ENCODE data around the gene CHFR.
"Not testable (repeated sequence)": the region's sequence is repeated elsewhere in the genome, so short reads cannot be mapped to it uniquely, and the experiment has no call there.

CHFR gene, protein sequence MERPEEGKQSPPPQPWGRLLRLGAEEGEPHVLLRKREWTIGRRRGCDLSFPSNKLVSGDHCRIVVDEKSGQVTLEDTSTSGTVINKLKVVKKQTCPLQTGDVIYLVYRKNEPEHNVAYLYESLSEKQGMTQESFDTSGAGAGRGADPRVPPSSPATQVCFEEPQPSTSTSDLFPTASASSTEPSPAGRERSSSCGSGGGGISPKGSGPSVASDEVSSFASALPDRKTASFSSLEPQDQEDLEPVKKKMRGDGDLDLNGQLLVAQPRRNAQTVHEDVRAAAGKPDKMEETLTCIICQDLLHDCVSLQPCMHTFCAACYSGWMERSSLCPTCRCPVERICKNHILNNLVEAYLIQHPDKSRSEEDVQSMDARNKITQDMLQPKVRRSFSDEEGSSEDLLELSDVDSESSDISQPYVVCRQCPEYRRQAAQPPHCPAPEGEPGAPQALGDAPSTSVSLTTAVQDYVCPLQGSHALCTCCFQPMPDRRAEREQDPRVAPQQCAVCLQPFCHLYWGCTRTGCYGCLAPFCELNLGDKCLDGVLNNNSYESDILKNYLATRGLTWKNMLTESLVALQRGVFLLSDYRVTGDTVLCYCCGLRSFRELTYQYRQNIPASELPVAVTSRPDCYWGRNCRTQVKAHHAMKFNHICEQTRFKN

DNA sequence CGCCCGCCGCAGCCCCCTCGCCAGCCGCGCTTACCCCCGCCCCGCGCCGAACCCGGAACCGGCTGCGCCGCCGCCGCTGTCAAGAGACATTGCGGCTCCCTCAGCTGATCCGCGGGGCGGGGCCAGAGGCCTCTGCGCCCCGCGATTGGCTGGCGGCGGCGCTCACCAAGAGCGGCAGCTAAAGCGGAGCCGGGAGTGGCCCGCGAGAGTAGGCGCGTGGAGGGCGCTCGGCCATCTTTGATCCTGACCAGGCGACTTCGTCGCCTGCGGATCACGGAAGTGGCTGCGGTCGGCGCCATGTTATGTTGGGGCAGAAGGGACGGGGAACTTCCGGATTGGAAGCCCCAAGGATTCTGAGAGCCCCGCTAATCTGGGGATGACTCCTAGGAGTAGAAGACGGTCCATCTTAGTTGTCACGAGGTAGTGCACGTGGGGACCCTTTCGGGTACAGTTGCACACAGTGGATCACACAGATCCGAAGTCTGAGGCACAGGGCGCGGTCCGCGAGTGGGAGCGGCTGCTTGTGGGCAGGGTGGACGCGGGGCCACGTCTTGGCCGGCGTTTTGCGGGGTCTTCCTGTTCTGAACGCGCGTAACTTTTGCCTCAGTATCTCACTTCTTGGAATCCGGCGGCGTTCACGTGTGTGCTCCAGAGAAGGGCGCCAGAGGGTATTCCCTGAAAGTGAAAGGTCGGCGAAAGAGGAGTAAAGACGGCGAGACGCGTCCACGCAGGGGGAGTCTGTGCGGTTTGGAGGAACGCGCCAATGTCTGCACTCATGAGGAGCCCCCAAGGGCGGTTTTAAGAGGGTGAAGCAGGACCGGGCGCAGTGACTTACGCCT, at the start of gene CHFR:
CHFR (minus strand) TSS at position 93 of the 839 bp plus-strand sequence. CDS start 277 bp downstream, outside the sequence.
- peak; percentile 98 for DNase-seq

DNA sequence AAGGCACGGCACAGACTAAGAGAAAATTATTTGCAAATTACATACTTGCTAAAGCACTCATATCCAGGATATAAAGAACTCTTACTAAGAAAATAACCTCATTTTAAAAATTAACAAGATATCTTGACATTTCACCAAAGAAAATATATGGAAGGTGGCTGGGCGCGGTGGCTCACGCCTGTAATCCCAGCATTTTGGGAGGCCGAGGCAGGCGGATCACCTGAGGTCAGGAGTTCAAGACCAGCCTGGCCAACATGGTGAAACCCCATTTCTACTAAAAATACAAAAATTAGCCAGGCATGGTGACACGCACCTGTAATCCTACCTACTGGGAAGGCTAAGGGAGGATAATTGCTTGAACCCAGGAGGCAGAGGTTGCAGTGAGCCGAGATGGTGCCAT, 49.5 kb upstream of the CHFR start:
- not testable (repeated sequence) for DNase-seq

DNA sequence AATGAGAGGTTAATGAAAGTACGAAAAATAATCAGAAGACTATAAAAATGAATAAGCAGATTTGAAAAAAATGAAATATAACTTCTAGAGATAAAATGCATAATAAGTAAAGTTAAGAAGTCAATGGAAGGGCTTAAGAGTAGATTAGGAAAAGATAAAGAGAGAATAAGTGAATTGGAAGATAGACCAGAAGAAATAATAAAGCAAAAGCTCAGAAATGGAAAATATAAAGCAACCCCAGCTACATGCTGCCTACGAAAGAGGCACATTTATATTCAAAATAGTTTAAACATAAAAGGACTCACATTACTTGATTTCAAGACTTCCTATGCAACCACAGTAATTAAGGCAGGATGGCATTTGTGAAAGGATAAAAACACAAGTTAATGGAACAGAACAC, 48.8 kb upstream of the CHFR start:
- DNase-seq: no peak

DNA sequence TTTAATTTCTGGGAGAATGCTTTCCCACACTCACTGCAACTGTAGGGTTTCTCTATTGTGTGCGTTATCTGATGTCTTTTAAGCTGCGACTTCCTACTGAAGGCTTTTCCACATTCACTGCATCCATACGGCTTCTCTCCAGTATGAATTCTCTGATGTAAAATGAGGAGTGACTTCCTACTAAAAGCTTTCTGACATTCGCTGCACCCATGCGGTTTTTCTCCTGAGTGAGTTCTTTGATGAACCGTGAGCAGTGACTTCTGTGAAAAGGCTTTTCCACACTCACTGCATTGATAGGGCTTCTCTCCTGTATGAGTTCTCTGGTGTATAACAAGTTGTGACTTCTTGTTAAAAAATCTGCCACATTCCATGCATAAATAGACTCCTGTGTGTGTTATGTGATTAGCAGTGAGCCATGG, 39.0 kb upstream of the CHFR start:
- DNase-seq: no peak

DNA sequence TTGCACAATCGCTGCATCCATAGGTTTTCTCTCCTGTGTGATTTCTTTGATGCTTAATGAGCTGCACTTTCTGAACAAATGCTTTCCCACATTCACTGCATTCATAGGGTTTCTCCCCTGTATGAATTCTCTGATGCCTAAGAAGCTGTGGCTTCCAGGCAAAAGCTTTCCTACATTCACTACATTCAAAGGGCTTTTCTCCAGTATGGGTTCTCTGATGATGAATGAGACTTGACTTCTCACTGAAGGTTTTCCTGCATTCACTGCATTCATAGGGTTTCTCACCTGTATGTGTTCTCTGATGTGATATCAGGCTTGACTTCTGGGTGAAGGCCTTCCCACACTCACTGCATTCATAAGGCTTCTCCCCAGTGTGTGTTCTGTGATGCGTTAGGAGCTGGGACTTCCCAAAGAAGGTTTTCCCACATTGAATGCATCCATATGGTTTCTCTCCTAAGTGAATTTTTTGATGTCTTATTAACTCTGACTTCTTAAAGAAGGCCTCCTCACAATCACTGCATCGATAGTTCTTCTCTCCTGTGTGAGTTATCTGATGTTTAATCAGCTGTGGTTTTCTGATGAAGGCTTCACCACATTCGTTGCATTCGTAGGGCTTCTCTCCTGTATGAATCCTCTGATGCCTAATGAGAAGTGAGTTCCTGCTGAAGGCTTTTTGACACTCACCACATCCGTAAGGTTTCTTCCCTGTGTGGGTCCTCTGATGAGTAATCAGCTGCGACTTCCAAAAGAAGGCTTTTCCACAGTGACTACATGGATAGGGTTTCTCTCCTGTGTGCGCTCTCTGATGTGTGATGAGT, 38.4 kb upstream of the CHFR start:
- no peak for DNase-seq

DNA sequence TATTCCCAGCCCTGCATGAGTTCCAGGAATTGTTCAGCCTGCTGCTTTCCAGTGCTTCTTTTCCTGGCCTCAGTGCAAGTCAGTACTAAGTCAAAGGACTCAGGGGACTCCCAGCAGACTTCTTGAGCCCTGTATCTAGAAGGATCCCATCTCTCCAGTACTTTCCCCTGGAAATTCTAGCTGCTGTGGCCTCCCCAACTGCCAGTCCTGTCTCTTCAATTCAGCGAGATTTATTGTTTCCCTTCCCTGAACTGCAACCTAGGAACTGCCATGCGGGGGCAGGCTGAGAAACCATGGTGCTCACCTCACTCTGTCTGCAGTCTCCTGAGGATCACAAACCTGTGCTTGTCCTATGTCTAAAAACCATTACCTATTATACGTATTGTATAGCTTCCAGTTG, 37.0 kb upstream of the CHFR start:
- DNase-seq: no peak

DNA sequence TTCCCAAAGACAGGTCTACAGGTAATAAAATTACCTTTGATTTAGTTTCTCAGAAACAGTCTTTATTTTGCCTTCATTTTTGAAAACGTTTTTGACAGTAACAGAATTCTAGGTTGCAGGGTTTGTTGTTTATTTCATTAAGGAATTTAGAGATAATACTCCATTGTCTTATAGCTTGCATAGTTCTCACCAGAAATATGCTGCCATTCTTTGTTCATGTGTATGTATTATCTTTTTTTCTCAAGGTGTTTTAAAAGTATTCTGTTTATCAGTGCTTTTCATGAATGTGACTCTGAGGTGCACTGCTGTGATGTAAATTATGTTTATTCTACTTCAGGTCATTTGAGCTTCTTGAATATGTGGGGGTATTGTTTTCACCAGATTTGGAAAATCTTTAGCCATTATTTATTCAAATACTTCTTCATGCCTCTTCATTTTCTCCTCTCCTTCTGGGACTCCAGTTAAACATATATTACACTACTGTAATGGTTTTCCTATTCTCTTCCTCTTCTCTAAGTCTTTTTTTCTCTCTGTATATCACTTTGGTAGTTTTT, 36.0 kb upstream of the CHFR start:
- DNase-seq: no peak

DNA sequence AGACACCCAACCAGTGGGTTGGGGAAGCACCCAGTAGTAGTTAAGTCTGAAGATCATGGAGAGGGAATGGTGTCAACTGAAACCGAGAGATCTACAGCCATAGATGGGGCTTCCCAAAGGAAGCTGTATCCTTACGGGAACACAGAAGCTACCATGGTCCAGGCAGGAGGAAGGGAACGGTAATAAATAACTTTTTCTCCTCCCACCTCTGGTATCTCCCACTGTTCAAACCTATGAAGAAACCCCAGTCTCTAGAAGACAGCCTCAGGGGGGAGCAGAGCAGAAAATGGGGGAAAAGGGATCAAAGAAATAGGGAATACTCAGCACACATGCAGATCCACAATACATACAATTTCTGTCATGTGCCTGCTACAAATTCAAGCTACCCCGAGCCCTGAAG, 35.3 kb upstream of the CHFR start:
- DNase-seq: no peak

DNA sequence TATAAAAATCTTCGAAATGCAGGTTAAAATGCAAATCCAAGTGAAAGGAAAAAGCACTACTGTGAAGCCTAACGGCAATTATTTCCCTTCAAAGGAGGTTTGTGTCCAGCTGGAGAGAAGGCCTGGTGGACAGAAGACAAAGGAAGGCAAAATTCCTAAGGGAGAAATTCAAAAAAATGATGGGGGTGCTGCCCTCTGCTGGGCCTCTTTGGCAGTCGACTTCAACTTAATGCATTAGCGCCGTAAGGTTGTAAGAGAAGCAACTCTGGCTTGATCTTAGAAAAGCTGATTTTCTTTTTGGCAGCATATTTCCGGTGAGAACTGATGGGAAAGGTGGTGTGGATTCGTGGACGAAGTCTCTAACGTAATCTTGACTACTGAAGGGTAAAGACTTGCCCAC, 34.3 kb upstream of the CHFR start:
- DNase-seq: no peak

DNA sequence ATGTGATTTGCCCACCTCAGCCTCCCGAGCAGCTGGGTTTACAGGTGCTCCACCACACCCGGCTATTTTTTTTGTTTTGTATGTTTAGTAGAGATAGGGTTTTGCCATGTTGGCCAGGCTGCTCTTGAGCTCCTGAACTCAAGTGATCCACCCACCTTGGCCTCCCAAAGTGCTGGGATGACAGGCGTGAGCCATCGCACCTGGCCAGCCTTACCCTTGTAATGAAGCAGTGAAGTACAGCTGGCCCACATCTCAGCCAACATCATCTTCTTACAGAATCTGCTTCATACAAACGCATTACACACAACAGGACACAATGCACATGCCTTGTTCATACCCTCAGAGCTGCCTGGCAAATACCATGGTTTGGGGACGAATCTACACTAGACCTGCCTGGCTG, 31.3 kb upstream of the CHFR start:
- DNase-seq: no peak

DNA sequence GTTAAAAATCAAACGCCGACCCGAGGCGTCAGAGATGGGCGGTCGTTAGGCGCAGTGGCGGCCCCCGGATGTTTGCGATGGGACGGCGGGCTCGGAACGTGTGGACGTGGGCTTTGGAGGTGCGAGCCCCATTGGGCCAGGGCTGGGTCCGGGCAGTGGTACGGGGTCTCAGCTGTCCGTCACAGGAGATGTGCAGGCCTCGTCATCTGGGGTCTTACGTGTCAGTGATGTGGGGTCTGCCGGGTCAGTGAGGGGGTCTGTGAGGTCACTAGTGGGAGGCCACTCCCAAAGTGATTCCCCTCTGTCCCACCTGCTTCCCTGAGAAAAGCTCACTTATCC, 21.6 kb upstream of the CHFR start:
- no peak for DNase-seq

DNA sequence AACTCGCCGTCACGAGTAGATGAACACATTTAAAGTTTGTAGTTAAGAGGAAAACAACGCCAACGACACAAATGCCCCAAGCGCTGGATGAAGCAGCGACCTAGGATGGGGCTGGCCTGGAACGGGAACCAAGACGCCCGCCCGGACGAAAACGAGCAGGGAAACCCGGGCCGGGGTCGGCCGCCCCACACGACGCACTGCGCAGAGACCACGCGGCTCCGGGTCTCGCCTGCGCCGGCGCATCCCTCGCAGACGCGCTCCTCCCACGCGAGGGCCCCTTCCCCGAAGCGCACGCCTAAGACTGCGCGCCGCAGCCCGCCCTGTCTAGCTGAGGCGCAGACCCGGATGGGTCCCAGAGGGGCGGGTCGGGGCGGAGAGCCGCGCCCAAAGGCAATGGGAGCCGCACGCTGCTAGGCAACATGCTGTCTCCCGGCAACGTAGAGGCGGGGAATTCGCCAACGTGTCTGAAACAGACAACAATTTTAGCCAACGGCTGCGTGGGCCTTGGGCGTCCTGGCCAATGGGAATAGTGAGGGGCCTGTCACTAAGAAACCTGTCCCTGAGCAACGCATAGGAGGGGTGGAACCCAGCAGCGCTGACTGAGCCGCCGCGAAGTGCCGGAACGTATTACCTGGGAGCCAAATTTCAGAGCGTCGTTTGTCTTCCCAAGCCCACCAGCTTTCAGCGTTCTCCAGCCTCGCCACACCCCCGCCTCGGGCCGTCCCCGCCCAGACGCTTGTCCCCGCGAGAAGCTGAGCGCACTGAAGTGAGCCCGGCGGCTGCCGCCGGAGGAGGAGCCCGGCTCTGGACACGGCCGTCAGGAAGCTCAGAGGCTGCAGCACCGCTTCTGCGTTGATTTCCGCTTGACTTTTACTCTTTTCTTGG, 21.0 kb upstream of the CHFR start:
- DNase-seq: no peak

DNA sequence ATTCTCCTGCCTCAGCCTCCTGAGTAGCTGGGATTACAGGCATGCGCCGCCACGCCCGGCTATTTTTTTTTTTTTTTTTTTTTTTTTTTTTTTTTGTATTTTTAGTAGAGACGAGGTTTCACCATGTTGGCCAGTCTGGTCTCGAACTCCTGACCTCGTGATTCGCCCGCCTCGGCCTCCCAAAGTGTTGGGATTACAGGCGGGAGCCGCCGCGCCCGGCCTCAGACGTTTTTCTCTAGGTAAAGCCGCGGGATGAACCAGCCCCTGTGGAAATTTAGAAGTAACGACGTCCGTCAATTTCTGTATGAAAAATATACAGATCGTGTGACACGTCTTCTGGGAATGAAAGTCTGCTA, 20.4 kb upstream of the CHFR start:
- not testable (repeated sequence) for DNase-seq

DNA sequence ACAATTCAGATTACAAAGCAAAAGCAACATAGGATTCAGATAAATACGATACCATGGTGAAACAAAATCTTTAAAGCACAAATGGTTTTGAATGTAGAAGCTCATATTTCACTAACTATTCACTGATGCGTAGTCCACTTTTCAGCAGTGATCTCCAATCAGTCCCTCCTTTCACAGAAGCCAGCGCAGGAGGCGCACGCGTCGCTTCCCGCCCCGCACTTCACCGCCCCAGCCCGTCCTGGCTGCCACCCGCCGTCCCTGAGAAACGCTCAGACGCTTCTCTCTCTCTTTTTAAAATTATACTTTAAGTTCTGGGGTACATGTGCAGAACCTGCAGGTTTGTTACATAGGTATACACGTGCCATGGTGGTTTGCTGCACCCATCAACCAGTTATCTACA, 19.8 kb upstream of the CHFR start:
- no peak for DNase-seq

DNA sequence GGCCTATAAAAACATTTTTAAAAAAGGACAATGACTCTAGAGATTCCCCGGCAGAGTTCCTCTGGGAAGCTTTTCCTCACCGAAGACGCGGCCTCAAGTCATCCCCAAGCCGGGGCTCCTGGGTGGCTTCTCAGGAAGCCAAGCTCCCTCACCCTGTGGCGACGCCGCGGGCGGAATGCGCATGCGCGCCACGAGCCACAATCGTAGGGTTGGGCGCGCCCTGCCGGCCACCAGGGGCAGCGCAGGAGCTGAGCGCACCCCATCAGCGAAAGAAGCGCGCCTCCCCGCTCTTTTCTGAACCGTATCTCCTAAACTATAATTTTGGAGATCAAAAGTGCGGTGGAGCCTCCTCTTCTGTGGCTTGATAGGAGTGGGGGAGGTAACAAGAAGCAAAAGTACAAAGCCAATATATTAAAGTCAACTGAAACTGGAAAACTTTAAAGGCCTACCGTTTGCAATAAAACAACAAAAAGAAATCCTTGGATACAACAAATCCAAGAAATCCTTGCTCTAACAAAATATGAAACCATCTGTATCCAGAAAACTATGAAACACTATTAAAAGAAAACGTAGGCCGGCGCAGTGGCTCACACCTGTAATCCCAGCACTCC, 17.4 kb upstream of the CHFR start:
- DNase-seq: no peak

DNA sequence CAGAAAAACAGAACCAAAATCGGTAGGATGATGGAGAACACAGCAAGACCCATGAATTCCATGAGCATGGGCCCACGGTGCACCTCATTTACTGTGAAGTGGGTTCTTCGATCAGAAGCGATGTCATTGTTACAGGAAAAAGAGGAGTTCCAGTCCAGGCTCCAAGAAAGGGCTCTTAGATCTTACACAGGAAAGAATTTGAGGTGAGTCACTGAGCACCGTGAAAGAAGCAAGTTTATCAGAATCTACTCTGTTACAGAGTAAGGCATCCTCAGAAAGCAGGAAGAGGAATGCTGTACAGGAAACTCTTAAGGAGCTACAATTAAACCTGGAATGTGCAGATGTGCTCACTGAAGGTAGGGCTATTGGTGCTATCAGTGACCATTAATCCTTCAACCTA, 11.6 kb upstream of the CHFR start:
- no peak for DNase-seq

DNA sequence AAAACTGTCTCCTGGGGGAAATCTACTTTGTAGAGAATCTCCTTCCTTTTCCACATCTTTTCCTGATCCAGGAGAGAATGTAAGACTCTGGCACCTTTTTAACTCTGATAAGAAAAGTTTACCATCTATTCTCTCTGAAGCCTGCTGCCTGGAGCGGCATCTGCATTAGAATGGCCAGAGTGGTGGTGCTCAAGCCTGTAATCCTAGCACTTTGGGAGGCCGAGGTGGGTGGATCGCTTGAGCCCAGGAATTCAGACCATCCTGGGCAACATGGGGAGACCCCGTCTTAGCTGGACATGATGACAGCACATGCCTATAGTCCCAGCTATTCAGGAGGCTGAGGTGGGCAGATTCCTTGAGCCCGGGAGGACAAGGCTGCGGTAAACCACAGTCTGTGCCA, 1.4 kb upstream of the CHFR start:
- DNase-seq: no peak

DNA sequence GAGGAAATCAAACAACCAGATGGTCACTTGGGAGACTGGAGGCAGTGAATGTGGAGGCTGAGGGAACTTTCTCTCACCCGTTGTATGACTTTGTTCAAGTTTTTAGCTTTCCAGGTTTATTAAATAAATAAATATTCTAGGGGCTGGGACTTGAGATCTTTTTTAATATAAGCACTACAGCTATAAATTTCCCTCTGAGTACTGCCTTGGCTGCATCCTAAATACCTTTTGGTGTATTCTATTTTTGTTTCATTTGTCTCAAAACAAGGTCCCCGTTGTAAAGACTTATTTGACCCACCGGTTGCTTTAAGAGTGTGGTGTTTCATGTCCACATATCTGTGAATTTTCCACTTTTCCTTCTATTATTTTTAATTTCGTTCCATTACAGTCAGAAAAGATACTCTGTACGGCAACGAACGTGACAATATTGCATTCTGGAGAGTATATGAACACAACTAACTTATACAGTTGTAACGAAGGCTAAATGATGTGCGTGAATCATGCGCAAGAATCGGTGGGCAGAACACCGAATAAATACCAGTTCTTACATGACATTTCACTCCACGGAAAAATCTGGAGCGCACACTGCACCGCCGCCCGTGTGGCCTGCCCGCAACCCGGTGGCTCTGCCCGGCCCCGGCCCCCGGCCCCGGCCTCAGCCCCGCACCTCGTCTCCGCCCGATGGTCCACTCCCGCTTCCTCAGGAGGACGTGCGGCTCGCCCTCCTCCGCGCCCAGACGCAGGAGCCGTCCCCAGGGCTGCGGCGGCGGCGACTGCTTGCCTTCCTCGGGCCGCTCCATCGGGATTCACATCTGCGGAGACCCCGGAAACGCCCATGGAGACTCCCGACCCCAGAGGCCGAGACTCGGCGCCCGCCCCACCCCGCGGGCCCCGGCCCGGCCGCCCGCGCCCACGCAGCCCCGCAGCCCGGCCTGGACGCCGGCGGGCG, 602 bp downstream of the CHFR start:
- peak; percentile 19 for DNase-seq

DNA sequence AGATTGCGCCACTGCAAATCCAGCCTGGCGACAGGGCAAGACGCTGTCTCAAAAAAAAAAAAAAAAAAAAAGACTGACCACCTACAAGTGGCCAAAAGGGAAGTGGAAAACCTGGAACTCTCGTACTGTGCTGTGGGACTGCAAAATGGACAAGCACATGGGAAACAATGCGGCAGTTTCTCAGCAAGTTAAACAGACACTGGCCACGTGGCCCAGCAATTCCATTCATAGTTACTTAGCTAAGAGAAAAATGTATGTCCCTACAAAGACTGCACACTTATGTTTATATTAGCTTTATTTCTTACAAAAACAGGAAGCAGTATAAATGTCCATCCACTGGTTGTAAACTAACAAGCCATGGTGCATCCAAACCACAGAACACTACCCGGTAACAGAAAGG, 5.6 kb downstream of the CHFR start:
- DNase-seq: no peak

DNA sequence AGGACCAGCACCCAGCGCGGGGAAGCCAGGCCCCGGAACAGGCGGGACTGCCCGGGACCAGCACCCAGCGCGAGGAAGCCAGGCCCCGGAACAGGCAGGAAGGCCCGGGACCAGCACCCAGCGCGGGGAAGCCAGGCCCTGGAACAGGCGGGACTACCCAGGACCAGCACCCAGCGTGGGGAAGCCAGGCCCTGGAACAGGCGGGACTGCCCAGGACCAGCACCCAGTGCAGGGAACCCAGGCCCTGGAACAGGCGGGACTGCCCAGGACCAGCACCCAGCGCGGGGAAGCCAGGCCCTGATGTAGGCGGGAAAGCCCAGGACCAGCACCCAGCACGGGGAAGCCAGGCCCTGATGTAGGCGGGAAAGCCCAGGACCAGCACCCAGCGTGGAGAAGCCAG, 12.8 kb downstream of the CHFR start:
- not testable (repeated sequence) for DNase-seq
